Astrocyte of the spinal cord (primary cell): ENCODE data around the gene RSPRY1.

Experiments used
- DNase-seq: peaks from one replicate; pipeline ENCODE4 v3.0.0; 2011; ENCODE audit warnings: low read depth, low spot score
- H3K4me3 ChIP-seq: 2 replicates; pipeline ENCODE4 v1.5.1; 2011; ENCODE audit warnings: low read depth, mild to moderate bottlenecking, low read length, moderate library complexity
- CTCF ChIP-seq: IDR thresholded peaks from 2 replicates; pipeline ENCODE4 v1.5.1; 2012; ENCODE audit warnings: low read depth, mild to moderate bottlenecking, low read length, inconsistent platforms
- in situ Hi-C: cut with HindIII; loops from 2 replicates; pipeline ENCODE4 v1.10.0; 2017; ENCODE audit warnings: low sequenced_read_pairs

The RSPRY1 gene

GRCh38 chr16:57141822-57142631 is 44.1 kb upstream of the RSPRY1 start:
- no peak for DNase-seq
- in situ Hi-C loops, result no loop called here
- H3K4me3 ChIP-seq, result no peak overlapping the region
- TF ChIP-seq CTCF, result no peak

GRCh38 chr16:57143149-57143921 is 42.8 kb upstream of the RSPRY1 start:
- H3K4me3 ChIP-seq, result no peak overlapping the region
- no peak for TF ChIP-seq CTCF
- no peak for DNase-seq
- in situ Hi-C loops, result no loop called here

DNA sequence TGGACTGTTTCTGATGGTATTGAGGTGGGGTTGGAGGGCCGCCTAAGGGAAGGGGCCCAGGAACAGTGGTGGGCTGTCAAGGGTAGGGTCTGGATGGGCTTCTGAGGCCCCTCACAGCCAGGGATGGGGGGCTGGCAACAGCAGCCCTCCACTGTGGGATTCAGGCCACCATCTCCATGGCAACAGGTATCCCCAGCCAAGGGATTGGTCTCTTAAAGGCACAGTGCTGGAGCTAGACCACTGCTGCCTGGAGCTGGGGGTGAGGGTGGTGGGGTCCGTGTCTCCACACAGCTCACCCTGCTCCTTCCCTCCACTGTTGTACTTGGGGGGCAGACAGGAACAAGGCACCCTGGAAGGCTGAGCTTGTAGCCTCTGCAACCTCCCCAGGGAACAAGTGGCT is 42.1 kb upstream of the RSPRY1 start:
- in situ Hi-C loops, result no loop called here
- no peak overlapping the region for H3K4me3 ChIP-seq
- no peak for TF ChIP-seq CTCF
- DNase-seq, result no peak

GRCh38 chr16:57145046-57146021 is 40.8 kb upstream of the RSPRY1 start:
- in situ Hi-C loops, result no loop called here
- no peak for DNase-seq
- no peak overlapping the region for H3K4me3 ChIP-seq
- no peak for TF ChIP-seq CTCF

GRCh38 chr16:57146040-57146647 is 40.0 kb upstream of the RSPRY1 start:
- no peak overlapping the region for H3K4me3 ChIP-seq
- in situ Hi-C loops, result no loop called here
- DNase-seq, result no peak
- TF ChIP-seq CTCF, result no peak

GRCh38 chr16:57146735-57147134 is 39.4 kb upstream of the RSPRY1 start:
- H3K4me3 ChIP-seq, result no peak overlapping the region
- in situ Hi-C loops, result no loop called here
- peak; percentile 26 for TF ChIP-seq CTCF
- no peak for DNase-seq
